Kidney epithelial cell (primary cell): ENCODE data around the gene IL4I1. TPM values are rescaled to one million over a fixed set of nuclear protein-coding genes. Genes with fewer than 3 reads are reported as not detected.

Source experiments
- DNase-seq: peaks from one replicate; pipeline ENCODE4 v3.0.0-alpha.2; 2010; ENCODE audit warnings: low read depth
- H3K27me3 ChIP-seq: 2 replicates; pipeline ENCODE4 v1.6.0; 2011; ENCODE audit warnings: low read length; ENCODE audit not compliant: control insufficient read depth, insufficient read depth
- H3K36me3 ChIP-seq: 2 replicates; pipeline ENCODE4 v1.5.1; 2011; ENCODE audit warnings: low read length; ENCODE audit not compliant: control insufficient read depth, insufficient read depth
- H3K4me3 ChIP-seq: 2 replicates; pipeline ENCODE4 v1.5.1; 2011; ENCODE audit warnings: low read depth, mild to moderate bottlenecking, control low read depth, low read length
- total RNA-seq: library from RNA; depleted of rRNA; stranded (reverse); fragments of >200 nt; gene quantifications from 2 replicates; pipeline ENCODE4 v1.2.3, GENCODE V29; 2015
- TF ChIP-seq, protein P1 (sequence below): IDR thresholded peaks from 2 replicates; pipeline ENCODE4 v1.5.1; 2011; ENCODE audit warnings: mild to moderate bottlenecking, moderate library complexity, low read length, control low read depth, inconsistent platforms; ENCODE audit not compliant: insufficient read depth, poor library complexity, severe bottlenecking

Gene IL4I1
- total RNA-seq, 1 donor from 2014 or later, result 8.2 TPM

DNA sequence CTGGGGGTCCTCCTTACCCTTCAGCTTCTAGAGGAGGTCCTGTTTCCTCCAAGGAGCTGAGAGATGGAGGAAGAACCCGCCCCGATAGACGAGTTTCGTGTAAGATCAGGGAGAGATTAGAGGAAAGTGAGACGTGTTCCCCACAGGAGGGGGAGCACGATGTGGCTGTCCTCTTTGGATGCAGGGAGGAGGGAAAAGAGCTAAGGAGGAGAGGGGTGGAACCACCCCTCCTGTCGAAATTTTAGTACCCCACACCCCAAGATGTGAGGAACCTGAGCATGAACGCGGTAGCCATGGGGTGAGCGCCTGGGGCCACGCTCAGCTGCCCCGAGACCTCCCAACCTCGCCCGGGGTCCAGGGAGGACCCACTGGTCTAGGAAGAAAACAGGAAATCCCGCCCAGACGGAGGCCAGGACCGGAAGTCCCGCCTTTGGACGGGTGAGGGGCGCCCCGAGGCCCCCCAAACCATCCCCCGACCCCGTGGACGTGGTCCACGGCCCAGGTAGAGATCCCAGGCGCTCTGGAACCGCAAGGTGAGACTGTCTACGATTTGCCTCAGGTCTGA is 20.7 kb downstream of the IL4I1 start:
- H3K4me3 ChIP-seq, result peak overlapping the region; percentile 98
- H3K27me3 ChIP-seq, result no peaks in the 10 kb centered on the region
- TF ChIP-seq, protein P1, sequence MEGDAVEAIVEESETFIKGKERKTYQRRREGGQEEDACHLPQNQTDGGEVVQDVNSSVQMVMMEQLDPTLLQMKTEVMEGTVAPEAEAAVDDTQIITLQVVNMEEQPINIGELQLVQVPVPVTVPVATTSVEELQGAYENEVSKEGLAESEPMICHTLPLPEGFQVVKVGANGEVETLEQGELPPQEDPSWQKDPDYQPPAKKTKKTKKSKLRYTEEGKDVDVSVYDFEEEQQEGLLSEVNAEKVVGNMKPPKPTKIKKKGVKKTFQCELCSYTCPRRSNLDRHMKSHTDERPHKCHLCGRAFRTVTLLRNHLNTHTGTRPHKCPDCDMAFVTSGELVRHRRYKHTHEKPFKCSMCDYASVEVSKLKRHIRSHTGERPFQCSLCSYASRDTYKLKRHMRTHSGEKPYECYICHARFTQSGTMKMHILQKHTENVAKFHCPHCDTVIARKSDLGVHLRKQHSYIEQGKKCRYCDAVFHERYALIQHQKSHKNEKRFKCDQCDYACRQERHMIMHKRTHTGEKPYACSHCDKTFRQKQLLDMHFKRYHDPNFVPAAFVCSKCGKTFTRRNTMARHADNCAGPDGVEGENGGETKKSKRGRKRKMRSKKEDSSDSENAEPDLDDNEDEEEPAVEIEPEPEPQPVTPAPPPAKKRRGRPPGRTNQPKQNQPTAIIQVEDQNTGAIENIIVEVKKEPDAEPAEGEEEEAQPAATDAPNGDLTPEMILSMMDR, result no peak
- H3K36me3 ChIP-seq, result peaks cover 4% of the 10 kb centered on the region
- DNase-seq, result no peak

DNA sequence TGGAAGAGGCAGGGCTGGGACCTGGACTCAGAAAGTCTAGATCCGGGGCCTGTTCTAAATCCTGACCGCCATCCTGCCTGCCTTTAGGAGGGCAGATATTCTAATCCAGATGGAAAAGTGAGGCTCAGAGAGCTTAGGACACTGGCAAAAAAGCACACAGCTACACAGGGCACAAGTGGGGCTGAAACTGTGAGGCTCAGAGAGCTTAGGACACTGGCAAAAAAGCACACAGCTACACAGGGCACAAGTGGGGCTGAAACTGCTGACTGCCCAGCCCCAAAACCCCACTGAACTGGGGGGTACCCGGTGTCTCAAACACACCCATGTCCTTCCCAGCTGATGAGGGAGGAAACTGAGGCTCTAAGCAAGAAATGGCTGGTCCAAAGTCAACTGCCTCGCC is 21.5 kb downstream of the IL4I1 start:
- TF ChIP-seq, protein P1, result no peak
- Histone ChIP-seq H3K4me3 (peak overlapping the region; percentile 98), H3K36me3 (peaks cover 4% of the 10 kb centered on the region), H3K27me3 (no peaks in the 10 kb centered on the region)
- DNase-seq, result no peak

DNA sequence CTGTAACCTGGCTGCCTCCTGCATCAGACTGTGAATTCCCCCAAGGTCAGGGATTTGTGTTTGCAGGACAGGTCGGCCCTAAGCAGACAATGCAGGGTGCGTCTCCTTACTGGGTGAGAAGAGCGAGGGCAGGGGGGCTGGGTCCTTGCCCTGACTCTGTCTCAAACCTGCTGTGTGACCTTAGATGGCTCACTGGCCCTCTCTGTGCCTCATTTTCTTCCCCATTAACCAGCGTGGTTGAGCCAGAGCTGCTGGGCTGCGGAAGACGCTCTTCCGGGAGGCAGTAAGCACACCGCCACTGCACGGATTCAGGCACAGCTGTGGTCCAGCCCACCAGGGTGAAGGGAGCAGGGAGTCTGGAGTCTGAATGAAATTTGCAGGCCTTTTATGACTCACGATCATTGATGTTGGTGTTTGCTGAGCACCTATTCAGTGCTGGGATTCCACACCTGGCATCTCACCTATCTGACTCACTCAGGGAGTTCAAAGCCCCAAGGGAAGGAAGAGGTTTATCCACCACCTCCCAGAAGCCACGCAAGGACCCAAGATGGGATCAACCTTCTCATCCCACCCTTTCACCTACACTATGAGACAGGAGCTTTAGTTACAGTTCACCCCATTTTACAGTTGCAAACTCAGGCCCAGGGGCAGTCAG is 22.1 kb downstream of the IL4I1 start:
- peaks cover 4% of the 10 kb centered on the region for H3K36me3 ChIP-seq
- TF ChIP-seq, protein P1, result no peak
- DNase-seq, result no peak
- no peak overlapping the region for H3K4me3 ChIP-seq
- H3K27me3 ChIP-seq, result no peaks in the 10 kb centered on the region

DNA sequence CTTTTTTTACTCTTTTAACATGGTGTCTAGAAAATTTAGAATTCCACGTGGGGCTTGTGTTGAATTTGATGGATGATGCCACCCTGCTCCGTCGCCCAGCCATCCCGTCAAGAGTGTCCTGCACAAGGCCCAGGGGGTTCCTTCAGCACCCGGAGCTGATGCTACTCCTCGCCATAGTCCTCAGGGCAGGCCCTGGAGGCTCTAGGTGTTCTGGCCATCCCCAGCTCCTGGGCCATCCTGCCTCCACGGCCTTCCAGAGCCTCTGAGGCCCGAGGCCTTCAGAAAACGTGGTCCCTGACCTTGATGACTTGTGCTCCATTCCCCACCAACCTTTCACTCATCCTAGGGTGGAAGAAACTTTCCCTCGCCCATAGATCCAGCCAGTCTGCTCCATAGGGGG is 22.9 kb downstream of the IL4I1 start:
- TF ChIP-seq, protein P1, result no peak
- no peak overlapping the region for H3K4me3 ChIP-seq
- H3K36me3 ChIP-seq, result peaks cover 4% of the 10 kb centered on the region
- H3K27me3 ChIP-seq, result no peaks in the 10 kb centered on the region
- DNase-seq, result no peak

DNA sequence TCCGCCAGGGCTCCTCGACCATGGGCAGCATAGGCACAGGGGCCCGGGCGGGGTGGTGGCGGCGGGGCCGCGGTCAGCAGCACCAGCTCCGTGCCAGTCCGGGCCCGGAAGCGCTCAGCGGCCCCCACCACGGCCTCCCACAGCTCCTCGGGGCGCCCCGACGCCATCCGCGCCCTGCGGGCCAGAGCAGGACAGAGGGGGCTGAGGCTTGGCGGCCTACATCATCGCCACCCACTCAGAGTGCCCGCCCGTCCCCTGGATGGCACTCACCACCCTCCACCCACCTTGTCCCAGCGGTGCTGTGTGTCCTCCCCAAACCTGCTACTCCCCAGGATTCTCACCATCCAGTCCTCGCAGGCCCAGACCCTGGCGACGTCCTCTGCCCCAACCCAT is 23.6 kb downstream of the IL4I1 start:
- Histone ChIP-seq H3K4me3 (no peak overlapping the region), H3K36me3 (peaks cover 4% of the 10 kb centered on the region), H3K27me3 (no peaks in the 10 kb centered on the region)
- DNase-seq, result no peak
- TF ChIP-seq, protein P1, result no peak
